NCI-H345 treated with DMSO at 0.1 percent for 48 hours (cell line): ENCODE measurements around the gene PPARGC1A.

ENCODE experiments used
- DNase-seq: peaks from one replicate; lab custom pipeline; 2025; ENCODE audit not compliant: unreplicated experiment; lab: John Stamatoyannopoulos, UW

The PPARGC1A gene

DNA sequence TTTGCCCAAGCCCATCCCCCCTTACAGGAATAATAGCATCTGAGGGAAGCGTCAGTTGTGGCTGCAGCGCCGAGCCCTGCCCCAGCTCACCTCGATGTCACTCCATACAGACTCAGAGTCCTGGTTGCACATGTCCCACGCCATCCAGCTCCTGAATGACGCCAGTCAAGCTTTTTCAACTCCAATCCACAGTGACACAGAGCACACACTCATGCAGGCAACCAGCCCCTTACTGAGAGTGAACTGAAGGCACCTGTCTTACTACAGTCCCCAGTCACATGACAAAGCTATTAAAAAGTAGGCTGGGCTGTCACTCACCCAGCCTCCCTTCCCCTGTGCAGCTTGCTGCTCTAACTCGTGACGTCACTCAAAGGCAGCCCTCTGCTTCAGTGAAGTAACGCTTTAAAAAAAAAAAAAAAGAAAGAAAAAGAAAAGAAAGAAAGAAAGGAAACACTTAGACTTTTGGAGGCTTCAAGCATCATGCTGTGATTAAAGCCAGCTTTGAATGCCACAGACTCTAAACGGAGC lies at the start of gene PPARGC1A:
PPARGC1A (minus strand) TSS at position 234 of the 528 bp plus-strand sequence; CDS start at position 144, 90 bp downstream.
- DNase-seq: peak; percentile 78

DNA sequence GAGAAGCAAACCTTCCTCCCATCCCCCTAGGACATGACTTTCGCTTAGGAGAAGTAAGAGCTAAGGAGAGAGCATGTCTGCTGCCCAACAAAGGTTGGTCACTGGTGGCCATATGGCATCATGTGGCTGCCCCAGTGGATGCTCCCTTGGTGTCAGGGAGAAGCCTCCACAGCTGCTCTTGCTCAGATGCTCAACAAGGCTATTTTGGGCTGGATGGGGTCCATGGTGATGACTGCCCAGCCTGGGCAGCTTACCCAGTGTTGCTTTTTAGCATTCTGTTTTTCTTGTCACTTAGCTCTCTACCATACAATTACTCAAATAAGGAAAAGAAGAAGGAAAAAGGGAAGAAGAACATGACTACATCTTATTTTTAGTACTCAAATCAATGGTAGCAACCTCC lies 48.9 kb upstream of the PPARGC1A start:
- no peak for DNase-seq

DNA sequence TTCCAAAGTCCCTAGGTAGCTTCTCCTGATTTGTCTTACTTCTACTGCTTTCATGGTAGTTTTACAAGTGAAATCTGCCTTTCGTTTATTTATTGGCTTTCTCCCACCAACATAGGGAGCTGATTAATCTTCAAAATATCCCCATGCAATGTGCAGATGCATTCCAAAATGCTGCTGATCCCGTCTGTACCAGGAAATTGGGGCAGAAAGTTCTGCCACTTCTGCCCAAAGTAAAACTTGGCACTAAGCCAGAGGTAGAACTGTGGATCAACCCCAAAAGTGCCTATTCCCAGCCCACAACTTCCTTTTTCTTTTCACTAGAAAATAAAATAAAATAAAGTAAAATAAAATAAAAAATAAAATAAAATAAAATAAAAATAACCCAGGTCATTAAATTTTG lies 47.3 kb upstream of the PPARGC1A start:
- DNase-seq: no peak

GRCh38 chr4:23934915-23935314 lies 45.1 kb upstream of the PPARGC1A start:
- DNase-seq: no peak

- no peak for DNase-seq
Measured at GRCh38 chr4:23934223-23934622, 44.4 kb upstream of the PPARGC1A start.

- no peak for DNase-seq
Measured at GRCh38 chr4:23932901-23933308, 43.1 kb upstream of the PPARGC1A start.

DNA sequence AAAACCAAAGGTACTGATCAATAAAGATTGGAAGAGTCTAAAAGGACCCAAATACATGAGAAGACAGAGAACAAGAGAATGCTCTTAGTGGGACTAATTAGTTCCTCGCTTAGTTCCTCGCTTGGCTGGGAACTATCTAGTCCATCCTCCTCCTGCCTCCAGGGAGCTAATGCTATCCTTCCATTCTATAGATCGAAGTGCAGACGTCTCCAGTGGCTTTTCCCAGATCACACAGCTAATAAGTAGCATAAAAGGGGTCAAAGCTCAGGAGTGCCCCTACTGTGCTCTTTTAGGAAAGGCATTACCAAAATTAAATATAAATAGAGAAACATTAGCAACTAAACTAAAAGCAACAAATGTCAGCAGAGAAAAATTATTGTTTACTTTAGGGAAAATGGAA lies 42.3 kb upstream of the PPARGC1A start:
- DNase-seq: no peak

GRCh38 chr4:23931489-23931830 lies 41.6 kb upstream of the PPARGC1A start:
- DNase-seq: no peak

DNA sequence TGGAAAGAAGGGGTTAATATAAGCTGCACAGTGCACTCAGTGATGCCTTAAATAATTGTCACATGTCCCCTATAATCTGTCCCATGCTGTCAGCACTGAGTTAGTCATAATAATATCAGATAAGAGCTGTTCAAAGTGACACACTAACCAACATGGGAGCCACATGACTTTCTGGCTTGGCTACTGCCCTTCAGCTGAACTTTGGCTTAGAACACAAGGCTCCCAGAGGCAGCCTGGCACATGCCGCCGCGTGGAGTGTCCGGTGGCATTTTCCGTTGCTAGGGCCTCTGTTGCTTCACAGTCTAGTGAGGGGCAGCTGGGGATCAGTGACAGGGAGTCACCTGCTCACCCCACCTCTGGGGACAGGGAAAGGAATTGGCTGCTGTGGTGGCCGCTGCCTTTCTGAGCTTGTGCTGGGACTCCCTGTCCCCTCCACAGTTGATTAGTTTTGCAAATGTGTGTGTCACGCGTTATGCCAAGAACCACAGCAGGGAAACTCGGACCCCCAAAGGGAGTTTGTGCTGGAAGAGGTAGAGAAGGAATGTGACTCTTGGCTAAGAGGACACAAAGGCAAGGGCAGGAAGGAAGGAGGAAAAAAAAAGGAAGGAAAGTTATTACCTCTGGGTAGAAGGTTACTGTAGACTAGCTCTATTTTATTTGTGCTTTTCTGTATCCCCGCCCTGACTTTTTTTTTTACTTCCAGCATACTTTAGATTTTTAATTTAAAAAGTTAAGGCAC lies 41.1 kb upstream of the PPARGC1A start:
- no peak for DNase-seq

- DNase-seq: no peak
Measured at GRCh38 chr4:23929248-23929647, 39.4 kb upstream of the PPARGC1A start.

GRCh38 chr4:23924556-23924955 lies 34.7 kb upstream of the PPARGC1A start:
- DNase-seq: no peak

- DNase-seq: no peak
Measured at GRCh38 chr4:23923840-23924239, 34.0 kb upstream of the PPARGC1A start.

- DNase-seq: no peak
Measured at GRCh38 chr4:23923141-23923540, 33.3 kb upstream of the PPARGC1A start.

- no peak for DNase-seq
Measured at GRCh38 chr4:23922541-23923111, 32.8 kb upstream of the PPARGC1A start.

GRCh38 chr4:23922013-23922412 lies 32.2 kb upstream of the PPARGC1A start:
- DNase-seq: no peak

GRCh38 chr4:23921447-23921845 lies 31.6 kb upstream of the PPARGC1A start:
- DNase-seq: no peak

DNA sequence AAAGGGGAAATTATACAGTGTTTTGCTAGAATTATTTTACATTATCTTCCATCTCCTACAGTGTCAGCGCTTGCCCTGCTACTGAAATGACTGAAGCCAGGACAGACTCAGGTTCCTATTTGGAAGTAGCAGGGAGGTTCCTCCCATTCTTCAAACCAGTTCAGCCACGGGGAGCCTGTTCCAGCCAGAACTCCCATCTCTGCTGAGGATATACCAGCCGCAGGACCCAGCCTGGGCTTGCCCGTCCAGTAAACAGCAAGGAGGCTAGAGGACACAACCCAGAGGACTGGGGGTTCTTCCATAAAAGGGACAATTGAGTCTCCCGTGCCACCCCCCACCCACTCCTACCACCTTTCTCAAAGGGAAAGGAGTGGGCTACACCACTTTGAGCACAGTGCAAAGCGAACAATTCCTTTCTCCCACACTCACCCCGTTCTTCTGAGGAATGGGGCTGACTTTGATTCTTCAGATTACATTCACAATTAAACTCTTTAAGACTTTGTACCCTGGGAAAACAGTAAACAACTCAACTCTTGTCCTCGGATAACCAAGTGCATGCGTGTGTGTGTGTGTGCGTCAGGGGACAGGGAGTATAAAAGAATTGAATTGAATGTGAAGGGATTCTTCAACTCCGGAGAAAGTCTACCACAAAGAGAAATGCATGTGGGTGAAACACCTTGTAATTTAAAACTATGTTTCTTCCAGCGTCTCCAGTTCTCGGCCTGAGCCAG lies 31.0 kb upstream of the PPARGC1A start:
- DNase-seq: no peak

DNA sequence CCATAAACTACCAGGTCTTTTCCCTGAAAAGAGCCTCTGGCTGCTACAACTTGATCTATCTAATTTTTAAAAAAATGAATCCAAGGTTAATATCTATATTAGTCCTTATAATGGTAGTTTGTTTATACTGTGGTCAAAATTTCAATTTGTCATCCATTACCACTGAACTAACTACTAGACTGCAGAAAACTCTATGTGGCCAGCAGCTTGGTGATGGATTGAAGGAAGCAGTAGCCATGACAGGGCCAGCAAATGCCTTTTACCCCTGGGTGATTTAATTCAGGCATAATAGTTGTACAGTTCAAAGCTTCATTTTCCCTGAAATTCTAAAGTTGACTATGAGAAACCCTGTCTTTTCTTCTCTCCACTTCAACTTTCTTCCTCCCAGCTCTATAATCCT lies 30.4 kb upstream of the PPARGC1A start:
- no peak for DNase-seq

- no peak for DNase-seq
Measured at GRCh38 chr4:23916282-23916681, 26.4 kb upstream of the PPARGC1A start.

GRCh38 chr4:23915459-23916132 lies 25.7 kb upstream of the PPARGC1A start:
- DNase-seq: no peak

- DNase-seq: no peak
Measured at GRCh38 chr4:23911675-23912455, 22.0 kb upstream of the PPARGC1A start.
